ENCODE results near the gene BYSL. TPM values are rescaled to one million over a fixed set of nuclear protein-coding genes. Genes with fewer than 3 reads are reported as not detected.

The BYSL gene
- total and polyA plus RNA-seq, 2 donors (not counting 3 experiments of a cell fraction or from before 2014, with no cell fraction given) = 33.1 to 41.8 TPM

GRCh38 chr6:41872147-41872546, 49.2 kb upstream of the BYSL start:
- Histone ChIP-seq H3K4me2 (ENCODE audit: insufficient read depth, low read length) (no peak overlapping the region), H2AFZ (ENCODE audit: low read depth, low read length) (no peak overlapping the region), H3K9me3 (replicated peaks; ENCODE audit: control insufficient read depth, insufficient read depth, low read length) (no peaks in the 10 kb centered on the region), H4K20me1 (replicated peaks; ENCODE audit: control insufficient read depth, extremely low read depth, insufficient read depth, low read length) (no peaks in the 10 kb centered on the region), H3K4me3 (replicated peaks in 1 of 3; ENCODE audit: insufficient read depth in 1 of 3, low read depth in 1 of 3, low read length in 3 of 3) (no peak overlapping the region), H3K27me3 (ENCODE audit: control insufficient read depth in 2 of 2, insufficient read depth in 2 of 2, low read length in 2 of 2) (no peaks in the 10 kb centered on the region), H3K27ac (ENCODE audit: insufficient read depth, low read depth, low read length) (no peak overlapping the region), H3K79me2 (ENCODE audit: control insufficient read depth, insufficient read depth, low read length) (no peaks in the 10 kb centered on the region), H3K4me1 (ENCODE audit: control insufficient read depth, extremely low read depth, insufficient read depth, low read length) (no peaks in the 10 kb centered on the region), H3K9ac (replicated peaks; ENCODE audit: extremely low read depth, insufficient read depth, low read length) (no peak overlapping the region), H3K36me3 (ENCODE audit: control insufficient read depth in 2 of 2, extremely low read depth in 1 of 2, insufficient read depth in 2 of 2, low read length in 2 of 2) (no peaks in the 10 kb centered on the region), H3K9me1 (replicated peaks; ENCODE audit: control insufficient read depth, extremely low read depth, insufficient read depth, low read length) (no peaks in the 10 kb centered on the region)
- FAIRE-seq (peak; percentile 26), DNase-seq (ENCODE audit: low read depth, low spot score) (no peak)
- dilution Hi-C loops (cut with MboI; ENCODE audit: extremely low pct_ligation_motif_present, low sequenced_read_pairs) = no loop called here
- CTCF ChIA-PET = interaction anchor here (1.8 kb wide), 1 partner anchor 49 kb away, joined by 4 read pairs; the partner anchor contains the start of gene MED20
- intact Hi-C loops (cut with micrococcal nuclease) = no loop called here
- no peak for TF ChIP-seq FOS (IDR thresholded peaks at IDR 0.05; ENCODE audit: borderline replicate concordance, insufficient read depth, low read length)
- TF ChIP-seq, protein P1, sequence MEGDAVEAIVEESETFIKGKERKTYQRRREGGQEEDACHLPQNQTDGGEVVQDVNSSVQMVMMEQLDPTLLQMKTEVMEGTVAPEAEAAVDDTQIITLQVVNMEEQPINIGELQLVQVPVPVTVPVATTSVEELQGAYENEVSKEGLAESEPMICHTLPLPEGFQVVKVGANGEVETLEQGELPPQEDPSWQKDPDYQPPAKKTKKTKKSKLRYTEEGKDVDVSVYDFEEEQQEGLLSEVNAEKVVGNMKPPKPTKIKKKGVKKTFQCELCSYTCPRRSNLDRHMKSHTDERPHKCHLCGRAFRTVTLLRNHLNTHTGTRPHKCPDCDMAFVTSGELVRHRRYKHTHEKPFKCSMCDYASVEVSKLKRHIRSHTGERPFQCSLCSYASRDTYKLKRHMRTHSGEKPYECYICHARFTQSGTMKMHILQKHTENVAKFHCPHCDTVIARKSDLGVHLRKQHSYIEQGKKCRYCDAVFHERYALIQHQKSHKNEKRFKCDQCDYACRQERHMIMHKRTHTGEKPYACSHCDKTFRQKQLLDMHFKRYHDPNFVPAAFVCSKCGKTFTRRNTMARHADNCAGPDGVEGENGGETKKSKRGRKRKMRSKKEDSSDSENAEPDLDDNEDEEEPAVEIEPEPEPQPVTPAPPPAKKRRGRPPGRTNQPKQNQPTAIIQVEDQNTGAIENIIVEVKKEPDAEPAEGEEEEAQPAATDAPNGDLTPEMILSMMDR (IDR thresholded peaks at IDR 0.05; ENCODE audit: extremely low read depth in 1 of 2, insufficient read depth in 1 of 2, low read depth in 1 of 2, low read length in 2 of 2) = no peak
- no peak for TF ChIP-seq GATA2 (IDR thresholded peaks at IDR 0.05; ENCODE audit: insufficient read depth, insufficient read length, low read depth, low read length)
- no peak for TF ChIP-seq POLR2AphosphoS5 (IDR thresholded peaks at IDR 0.05; ENCODE audit: insufficient read depth, low read depth, low read length)
- POLR2A ChIA-PET = no interaction called here
- BruUV-seq (replicated peaks) = no TSS peak

GRCh38 chr6:41874741-41875140, 46.6 kb upstream of the BYSL start:
- no peak overlapping the region for H3K27ac ChIP-seq (ENCODE audit: insufficient read depth, low read depth, low read length)
- no peaks in the 10 kb centered on the region for H4K20me1 ChIP-seq (replicated peaks; ENCODE audit: control insufficient read depth, extremely low read depth, insufficient read depth, low read length)
- H2AFZ ChIP-seq (ENCODE audit: low read depth, low read length) = no peak overlapping the region
- CTCF ChIA-PET = interaction anchor here (1.2 to 1.8 kb wide), 4 partner anchors 14 to 73 kb away, joined by 3 to 6 read pairs (median 4); partner anchors contain the start of genes BYSL and MED20
- no peak overlapping the region for H3K4me3 ChIP-seq (replicated peaks in 1 of 3; ENCODE audit: insufficient read depth in 1 of 3, low read depth in 1 of 3, low read length in 3 of 3)
- H3K9me3 ChIP-seq (replicated peaks; ENCODE audit: control insufficient read depth, insufficient read depth, low read length) = no peaks in the 10 kb centered on the region
- no peak overlapping the region for H3K9ac ChIP-seq (replicated peaks; ENCODE audit: extremely low read depth, insufficient read depth, low read length)
- no peaks in the 10 kb centered on the region for H3K79me2 ChIP-seq (ENCODE audit: control insufficient read depth, insufficient read depth, low read length)
- no peak for DNase-seq (ENCODE audit: low read depth, low spot score)
- H3K36me3 ChIP-seq (ENCODE audit: control insufficient read depth in 2 of 2, extremely low read depth in 1 of 2, insufficient read depth in 2 of 2, low read length in 2 of 2) = no peaks in the 10 kb centered on the region
- BruUV-seq (replicated peaks) = no TSS peak
- H3K4me2 ChIP-seq (ENCODE audit: insufficient read depth, low read length) = no peak overlapping the region
- H3K9me1 ChIP-seq (replicated peaks; ENCODE audit: control insufficient read depth, extremely low read depth, insufficient read depth, low read length) = no peaks in the 10 kb centered on the region
- no peaks in the 10 kb centered on the region for H3K4me1 ChIP-seq (ENCODE audit: control insufficient read depth, extremely low read depth, insufficient read depth, low read length)
- no peaks in the 10 kb centered on the region for H3K27me3 ChIP-seq (ENCODE audit: control insufficient read depth in 2 of 2, insufficient read depth in 2 of 2, low read length in 2 of 2)
- TF ChIP-seq FOS (IDR thresholded peaks at IDR 0.05; ENCODE audit: borderline replicate concordance, insufficient read depth, low read length) (no peak), MYC (IDR thresholded peaks at IDR 0.05; ENCODE audit: low read depth, low read length) (no peak), GATA2 (IDR thresholded peaks at IDR 0.05; ENCODE audit: insufficient read depth, insufficient read length, low read depth, low read length) (no peak)
- TF ChIP-seq, protein P2, sequence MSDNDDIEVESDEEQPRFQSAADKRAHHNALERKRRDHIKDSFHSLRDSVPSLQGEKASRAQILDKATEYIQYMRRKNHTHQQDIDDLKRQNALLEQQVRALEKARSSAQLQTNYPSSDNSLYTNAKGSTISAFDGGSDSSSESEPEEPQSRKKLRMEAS (IDR thresholded peaks at IDR 0.05; ENCODE audit: insufficient read depth, insufficient read length) = no peak
- TF ChIP-seq, protein P1 (IDR thresholded peaks at IDR 0.05; ENCODE audit: extremely low read depth in 1 of 2, insufficient read depth in 1 of 2, low read depth in 1 of 2, low read length in 2 of 2) = no peak
- dilution Hi-C loops (cut with MboI; ENCODE audit: extremely low pct_ligation_motif_present, low sequenced_read_pairs) (no loop called here), intact Hi-C loops (cut with micrococcal nuclease) (no loop called here)
- POLR2A ChIA-PET = interaction anchor here (0.5 kb wide), 1 partner anchor 907 kb away, joined by 6 read pairs; the partner anchor contains the start of gene BICRAL
- FAIRE-seq = no peak

All from endothelial cell of umbilical vein (primary cell).